Effector memory CD8-positive, alpha-beta T cell (primary cell): ENCODE measurements around the gene MSL1.

ENCODE experiments used
- ATAC-seq: fragments of 150-1000 bp; cut with Tn5 transposase; replicated peaks from 2 replicates; pipeline ENCODE4 v1.10.0; 2021; ENCODE audit warnings: mild to moderate bottlenecking, moderate library complexity
- DNase-seq, 3 experiments: peaks; one replicate each; pipeline ENCODE4 v3.0.0; 2021
- H3K27ac Mint-ChIP-seq, 2 donors: one replicate each; pipeline ENCODE4 v1.8.0; 2022; ENCODE audit warnings: mild to moderate bottlenecking in 2 of 2, mixed read lengths in 2 of 2, moderate library complexity in 2 of 2
- H3K27me3 Mint-ChIP-seq, 2 donors: one replicate each; pipeline ENCODE4 v1.8.0; 2022; ENCODE audit warnings: mixed read lengths in 2 of 2
- H3K36me3 Mint-ChIP-seq: one replicate; pipeline ENCODE4 v1.8.0; 2022; ENCODE audit warnings: mild to moderate bottlenecking, moderate library complexity, mixed read lengths; ENCODE audit not compliant: insufficient read depth
- H3K4me1 Mint-ChIP-seq, 2 donors: one replicate each; pipeline ENCODE4 v1.8.0; 2022; ENCODE audit warnings: low read depth in 2 of 2, mixed read lengths in 2 of 2
- H3K4me3 Mint-ChIP-seq, 2 donors: one replicate each; pipeline ENCODE4 v1.8.0; 2022; ENCODE audit warnings: mild to moderate bottlenecking in 2 of 2, mixed read lengths in 2 of 2, moderate library complexity in 2 of 2
- H3K9me3 Mint-ChIP-seq, 2 donors: one replicate each; pipeline ENCODE4 v1.8.0; 2022; ENCODE audit warnings: mixed read lengths in 2 of 2

The MSL1 gene

GRCh38 chr17:40095351-40095943, 26.3 kb upstream of the MSL1 start:
- Mint-ChIP-seq H3K4me3 (peak overlapping the region; percentile 87 to 89), H3K36me3 (peaks cover 95% of the 10 kb centered on the region), H3K27ac (peak overlapping the region; percentile 96 to 99), H3K4me1 (peaks cover 57 to 64% of the 10 kb centered on the region in 2 donors), H3K27me3 (no peaks in the 10 kb centered on the region), H3K9me3 (no peaks in the 10 kb centered on the region)
- ATAC-seq (no peak), DNase-seq (no peak)

GRCh38 chr17:40095944-40096791, 25.6 kb upstream of the MSL1 start:
- peak overlapping the region; percentile 96 to 99 for H3K27ac Mint-ChIP-seq
- H3K36me3 Mint-ChIP-seq, result peaks cover 97% of the 10 kb centered on the region
- H3K27me3 Mint-ChIP-seq, result no peaks in the 10 kb centered on the region
- DNase-seq, result peak; percentile 80 to 86 (median 84)
- peak overlapping the region; percentile 87 to 89 for H3K4me3 Mint-ChIP-seq
- no peaks in the 10 kb centered on the region for H3K9me3 Mint-ChIP-seq
- H3K4me1 Mint-ChIP-seq, result peaks cover 64 to 69% of the 10 kb centered on the region in 2 donors
- peak; percentile 63 for ATAC-seq

GRCh38 chr17:40097087-40097486, 24.7 kb upstream of the MSL1 start:
- DNase-seq (no peak), ATAC-seq (no peak)
- peak overlapping the region; percentile 96 to 99 for H3K27ac Mint-ChIP-seq
- peaks cover 90% of the 10 kb centered on the region for H3K36me3 Mint-ChIP-seq
- H3K27me3 Mint-ChIP-seq, result no peaks in the 10 kb centered on the region
- peak overlapping the region; percentile 87 to 89 for H3K4me3 Mint-ChIP-seq
- H3K4me1 Mint-ChIP-seq, result peaks cover 70 to 71% of the 10 kb centered on the region in 2 donors
- H3K9me3 Mint-ChIP-seq, result no peaks in the 10 kb centered on the region

- ATAC-seq (no peak), DNase-seq (no peak)
- peaks cover 70 to 73% of the 10 kb centered on the region in 2 donors for H3K4me1 Mint-ChIP-seq
- no peaks in the 10 kb centered on the region for H3K9me3 Mint-ChIP-seq
- peak overlapping the region; percentile 87 to 89 for H3K4me3 Mint-ChIP-seq
- peaks cover 79% of the 10 kb centered on the region for H3K36me3 Mint-ChIP-seq
- H3K27ac Mint-ChIP-seq, result peak overlapping the region; percentile 96 to 99
- H3K27me3 Mint-ChIP-seq, result no peaks in the 10 kb centered on the region
Observed at GRCh38 chr17:40097931-40098845, 23.6 kb upstream of the MSL1 start.

GRCh38 chr17:40098846-40099618, 22.7 kb upstream of the MSL1 start:
- ATAC-seq (peak; percentile 64), DNase-seq (peak; percentile 99 to 100 (median 99))
- Mint-ChIP-seq H3K36me3 (peaks cover 70% of the 10 kb centered on the region), H3K27me3 (no peaks in the 10 kb centered on the region), H3K4me1 (peaks cover 71 to 75% of the 10 kb centered on the region in 2 donors), H3K9me3 (no peaks in the 10 kb centered on the region), H3K27ac (peak overlapping the region; percentile 96 to 99), H3K4me3 (peak overlapping the region; percentile 87 to 89)

GRCh38 chr17:40099619-40100418, 22.0 kb upstream of the MSL1 start:
- Mint-ChIP-seq H3K4me1 (peaks cover 75 to 80% of the 10 kb centered on the region in 2 donors), H3K9me3 (no peaks in the 10 kb centered on the region), H3K36me3 (peaks cover 63% of the 10 kb centered on the region), H3K27me3 (no peaks in the 10 kb centered on the region), H3K27ac (peak overlapping the region; percentile 96 to 99), H3K4me3 (peak overlapping the region; percentile 87 to 89)
- ATAC-seq (no peak), DNase-seq (no peak)

- no peak for ATAC-seq
- no peak for DNase-seq
- Mint-ChIP-seq H3K9me3 (no peaks in the 10 kb centered on the region), H3K4me1 (peaks cover 76 to 84% of the 10 kb centered on the region in 2 donors), H3K4me3 (peak within 1 kb of the TSS; percentile 87 to 89), H3K27me3 (no peaks in the 10 kb centered on the region), H3K36me3 (peaks cover 57% of the 10 kb centered on the region), H3K27ac (peak within 1 kb of the TSS; percentile 96 to 99)
Observed at GRCh38 chr17:40100419-40100668, 21.4 kb upstream of the MSL1 start, which contains the start of gene NR1D1. NR1D1 (minus strand) TSS chr17:40100589; CDS start chr17:40100094, 495 bp downstream.

GRCh38 chr17:40100669-40101366, 21.0 kb upstream of the MSL1 start:
- peak; percentile 83 to 85 (median 83) for DNase-seq
- Mint-ChIP-seq H3K36me3 (peaks cover 53% of the 10 kb centered on the region), H3K4me3 (peak overlapping the region; percentile 87 to 89), H3K9me3 (no peaks in the 10 kb centered on the region), H3K4me1 (peaks cover 74 to 82% of the 10 kb centered on the region in 2 donors), H3K27ac (peak overlapping the region; percentile 96 to 99), H3K27me3 (no peaks in the 10 kb centered on the region)
- peak; percentile 20 for ATAC-seq

- Mint-ChIP-seq H3K4me3 (peak overlapping the region; percentile 87 to 89), H3K27me3 (no peaks in the 10 kb centered on the region), H3K27ac (peak overlapping the region; percentile 96 to 99), H3K36me3 (peaks cover 45% of the 10 kb centered on the region), H3K9me3 (no peaks in the 10 kb centered on the region), H3K4me1 (peaks cover 74 to 82% of the 10 kb centered on the region in 2 donors)
- no peak for DNase-seq
- ATAC-seq, result no peak
Observed at GRCh38 chr17:40101367-40102210, 20.2 kb upstream of the MSL1 start.

- Mint-ChIP-seq H3K4me1 (peaks cover 70 to 82% of the 10 kb centered on the region in 2 donors), H3K27me3 (no peaks in the 10 kb centered on the region), H3K4me3 (peak overlapping the region; percentile 28 to 89), H3K9me3 (no peaks in the 10 kb centered on the region), H3K36me3 (peaks cover 41% of the 10 kb centered on the region), H3K27ac (peak overlapping the region in 1 of 2 donors; percentile 99)
- no peak for ATAC-seq
- DNase-seq, result no peak
Observed at GRCh38 chr17:40103071-40103661, 18.6 kb upstream of the MSL1 start.

- H3K27me3 Mint-ChIP-seq, result no peaks in the 10 kb centered on the region
- DNase-seq, result no peak
- peak overlapping the region; percentile 28 to 69 for H3K4me3 Mint-ChIP-seq
- peak overlapping the region in 1 of 2 donors; percentile 99 for H3K27ac Mint-ChIP-seq
- peaks cover 41% of the 10 kb centered on the region for H3K36me3 Mint-ChIP-seq
- no peak for ATAC-seq
- no peaks in the 10 kb centered on the region for H3K9me3 Mint-ChIP-seq
- H3K4me1 Mint-ChIP-seq, result peaks cover 70 to 82% of the 10 kb centered on the region in 2 donors
Observed at GRCh38 chr17:40103688-40104087, 18.1 kb upstream of the MSL1 start.
